ENCODE data around the gene DAZL.

DNA sequence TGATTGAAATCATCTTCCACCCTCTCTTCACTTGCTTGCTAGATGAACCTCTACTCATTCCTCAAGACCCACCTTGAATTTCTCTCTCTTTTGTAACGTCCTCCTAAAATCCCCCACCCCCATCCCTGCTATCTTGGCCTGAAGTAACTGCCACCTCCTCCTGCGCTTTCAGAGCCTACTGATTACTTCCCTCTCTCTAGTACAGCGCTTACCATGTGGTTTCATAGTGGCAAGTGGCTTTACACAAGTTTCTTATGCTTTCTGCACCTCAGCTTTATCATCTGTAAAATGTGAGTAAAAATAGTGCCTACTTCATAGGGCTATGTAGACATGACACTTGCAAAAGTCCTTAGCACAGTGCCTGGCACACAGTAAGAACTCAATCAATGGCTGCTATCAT lies 28.7 kb upstream of the DAZL start:
- no peak for TF ChIP-seq EGR1 (IDR thresholded peaks at IDR 0.05; ENCODE audit: low read depth)
- TF ChIP-seq, protein P1, sequence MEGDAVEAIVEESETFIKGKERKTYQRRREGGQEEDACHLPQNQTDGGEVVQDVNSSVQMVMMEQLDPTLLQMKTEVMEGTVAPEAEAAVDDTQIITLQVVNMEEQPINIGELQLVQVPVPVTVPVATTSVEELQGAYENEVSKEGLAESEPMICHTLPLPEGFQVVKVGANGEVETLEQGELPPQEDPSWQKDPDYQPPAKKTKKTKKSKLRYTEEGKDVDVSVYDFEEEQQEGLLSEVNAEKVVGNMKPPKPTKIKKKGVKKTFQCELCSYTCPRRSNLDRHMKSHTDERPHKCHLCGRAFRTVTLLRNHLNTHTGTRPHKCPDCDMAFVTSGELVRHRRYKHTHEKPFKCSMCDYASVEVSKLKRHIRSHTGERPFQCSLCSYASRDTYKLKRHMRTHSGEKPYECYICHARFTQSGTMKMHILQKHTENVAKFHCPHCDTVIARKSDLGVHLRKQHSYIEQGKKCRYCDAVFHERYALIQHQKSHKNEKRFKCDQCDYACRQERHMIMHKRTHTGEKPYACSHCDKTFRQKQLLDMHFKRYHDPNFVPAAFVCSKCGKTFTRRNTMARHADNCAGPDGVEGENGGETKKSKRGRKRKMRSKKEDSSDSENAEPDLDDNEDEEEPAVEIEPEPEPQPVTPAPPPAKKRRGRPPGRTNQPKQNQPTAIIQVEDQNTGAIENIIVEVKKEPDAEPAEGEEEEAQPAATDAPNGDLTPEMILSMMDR (IDR thresholded peaks at IDR 0.05 in 2 of 3, conservative IDR thresholded peaks at IDR 0.05 in 1 of 3; ENCODE audit: borderline replicate concordance in 1 of 3, insufficient read depth in 1 of 3, low read depth in 2 of 3, low read length in 2 of 3): no peak
- TF ChIP-seq EZH2phosphoT487 (IDR thresholded peaks at IDR 0.05; ENCODE audit: borderline replicate concordance): no peak
- TF ChIP-seq POLR2A (IDR thresholded peaks at IDR 0.05; ENCODE audit: borderline replicate concordance, extremely low read depth, insufficient read depth, insufficient read length): no peak
- no peak for TF ChIP-seq REST (IDR thresholded peaks at IDR 0.05; ENCODE audit: low read depth)
- no peak for TF ChIP-seq POLR2AphosphoS5 (IDR thresholded peaks at IDR 0.05; ENCODE audit: low read depth, low read length)
- TF ChIP-seq RAD21 (IDR thresholded peaks at IDR 0.05; ENCODE audit: low read depth): no peak
- no peak for TF ChIP-seq SRF (IDR thresholded peaks at IDR 0.05; ENCODE audit: low read depth)
- no peak for TF ChIP-seq SP1 (IDR thresholded peaks at IDR 0.05; ENCODE audit: low read depth)
- no peak for TF ChIP-seq CEBPB (IDR thresholded peaks at IDR 0.05; ENCODE audit: low read depth)
- TF ChIP-seq, protein P2, sequence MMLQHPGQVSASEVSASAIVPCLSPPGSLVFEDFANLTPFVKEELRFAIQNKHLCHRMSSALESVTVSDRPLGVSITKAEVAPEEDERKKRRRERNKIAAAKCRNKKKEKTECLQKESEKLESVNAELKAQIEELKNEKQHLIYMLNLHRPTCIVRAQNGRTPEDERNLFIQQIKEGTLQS (IDR thresholded peaks at IDR 0.05): no peak
